MM.1S (cell line): ENCODE results near the gene UNC93B1.
A peak's percentile ranks its signal among the peaks of the same experiment; 100 is the strongest.

ENCODE experiments used
- DNase-seq: peaks from one replicate; pipeline ENCODE4 v3.0.0-alpha.2; 2015
- H2AFZ ChIP-seq: fragments of 300-600 bp; sonication (generic); 2 replicates; pipeline ENCODE4 v1.6.0; 2016; ENCODE audit warnings: antibody characterized with exemption, low read length
- H3F3A ChIP-seq: fragments of 300-600 bp; sonication (generic); 2 replicates; pipeline ENCODE4 v1.6.1; 2016; ENCODE audit warnings: mild to moderate bottlenecking, antibody characterized with exemption, low read length, moderate library complexity, mixed read lengths; ENCODE audit not compliant: insufficient read depth
- H3K27ac ChIP-seq: fragments of 300-600 bp; sonication (generic); 2 replicates; pipeline ENCODE4 v1.5.1; 2016; ENCODE audit warnings: mild to moderate bottlenecking, low read length
- H3K27me3 ChIP-seq: fragments of 300-600 bp; sonication (generic); replicated peaks from 2 replicates; pipeline ENCODE4 v1.6.0; 2016; ENCODE audit warnings: low read length; ENCODE audit not compliant: insufficient read depth
- H3K36me3 ChIP-seq: fragments of 300-600 bp; sonication (generic); replicated peaks from 2 replicates; pipeline ENCODE4 v1.6.1; 2016; ENCODE audit warnings: mild to moderate bottlenecking, low read length, mixed read lengths; ENCODE audit not compliant: insufficient read depth
- H3K4me1 ChIP-seq: fragments of 300-600 bp; sonication (generic); 2 replicates; pipeline ENCODE4 v1.6.1; 2016; ENCODE audit warnings: low read length, mixed read lengths
- H3K4me2 ChIP-seq: fragments of 300-600 bp; sonication (generic); 2 replicates; pipeline ENCODE4 v1.6.0; 2016; ENCODE audit warnings: low read depth, low read length
- H3K4me3 ChIP-seq: fragments of 300-600 bp; sonication (generic); 2 replicates; pipeline ENCODE4 v1.5.1; 2016; ENCODE audit warnings: low read length, mixed read lengths
- H3K79me2 ChIP-seq: fragments of 300-600 bp; sonication (generic); 2 replicates; pipeline ENCODE4 v1.6.1; 2016; ENCODE audit warnings: mixed run types, low read length, mixed read lengths
- H3K9ac ChIP-seq: fragments of 300-600 bp; sonication (generic); 2 replicates; pipeline ENCODE4 v1.6.1; 2016; ENCODE audit warnings: low read length, mixed read lengths
- H3K9me2 ChIP-seq: fragments of 300-600 bp; sonication (generic); replicated peaks from 2 replicates; pipeline ENCODE4 v1.6.1; 2016; ENCODE audit warnings: mild to moderate bottlenecking, low read length, mixed read lengths; ENCODE audit not compliant: insufficient read depth
- H3K9me3 ChIP-seq: fragments of 300-600 bp; sonication (generic); replicated peaks from 2 replicates; pipeline ENCODE4 v1.6.1; 2016; ENCODE audit warnings: mild to moderate bottlenecking, low read length, mixed read lengths; ENCODE audit not compliant: insufficient read depth
- H4K20me1 ChIP-seq: fragments of 300-600 bp; sonication (generic); 2 replicates; pipeline ENCODE4 v1.6.1; 2016; ENCODE audit warnings: mild to moderate bottlenecking, low read length, moderate library complexity, mixed read lengths; ENCODE audit not compliant: insufficient read depth
- EZH2 ChIP-seq: fragments of 300-600 bp; sonication (generic); optimal IDR thresholded peaks from 2 replicates; pipeline ENCODE3; 2017; ENCODE audit warnings: low read depth, mild to moderate bottlenecking, antibody characterized with exemption, low read length, mixed read lengths
- EZH2phosphoT487 ChIP-seq: fragments of 300-600 bp; sonication (generic); IDR thresholded peaks from 2 replicates; pipeline ENCODE4 v1.6.1; 2018; ENCODE audit warnings: antibody characterized with exemption, low read length
- TF ChIP-seq, protein P1 (sequence below): fragments of 300-600 bp; sonication (generic); IDR thresholded peaks from 2 replicates; pipeline ENCODE4 v1.5.1; 2016; ENCODE audit warnings: antibody characterized with exemption, low read length, mixed read lengths

Gene UNC93B1

DNA sequence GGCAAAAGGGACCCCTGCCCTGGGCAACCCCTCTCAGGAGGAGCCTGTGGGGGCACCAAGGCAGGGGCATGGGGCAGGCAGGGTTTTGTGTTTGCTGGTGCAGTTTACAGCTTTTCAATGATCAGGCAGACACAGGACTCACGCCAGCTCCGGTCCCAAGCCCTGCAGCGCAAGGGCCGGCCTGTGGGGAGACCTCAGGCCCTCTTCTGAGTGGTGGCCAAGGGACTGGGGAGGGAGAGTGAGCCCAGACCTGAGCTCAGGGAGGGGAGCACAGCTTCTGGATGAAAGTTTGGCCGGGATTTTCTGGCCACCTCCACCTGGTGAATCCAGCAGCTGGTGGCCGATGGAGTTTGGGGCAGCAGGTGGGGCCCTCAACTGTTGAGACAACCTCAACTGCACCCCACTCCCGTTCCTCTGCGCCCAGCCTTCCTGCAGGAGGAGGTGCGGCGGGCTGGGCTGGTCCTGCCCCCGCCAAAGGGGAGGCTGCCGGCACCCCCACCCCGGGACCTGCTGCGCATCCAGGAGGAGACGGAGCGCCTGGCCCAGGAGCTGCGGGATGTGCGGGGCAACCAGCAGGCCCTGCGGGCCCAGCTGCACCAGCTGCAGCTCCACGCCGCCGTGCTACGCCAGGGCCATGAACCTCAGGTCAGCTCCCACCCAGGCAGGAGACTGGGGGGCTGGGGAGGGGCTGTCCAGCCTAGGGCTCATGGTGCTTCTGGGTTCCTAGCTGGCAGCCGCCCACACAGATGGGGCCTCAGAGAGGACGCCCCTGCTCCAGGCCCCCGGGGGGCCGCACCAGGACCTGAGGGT lies 38.5 kb upstream of the UNC93B1 start:
- no peak for TF ChIP-seq EZH2
- no peak for TF ChIP-seq EZH2phosphoT487
- TF ChIP-seq, protein P1, sequence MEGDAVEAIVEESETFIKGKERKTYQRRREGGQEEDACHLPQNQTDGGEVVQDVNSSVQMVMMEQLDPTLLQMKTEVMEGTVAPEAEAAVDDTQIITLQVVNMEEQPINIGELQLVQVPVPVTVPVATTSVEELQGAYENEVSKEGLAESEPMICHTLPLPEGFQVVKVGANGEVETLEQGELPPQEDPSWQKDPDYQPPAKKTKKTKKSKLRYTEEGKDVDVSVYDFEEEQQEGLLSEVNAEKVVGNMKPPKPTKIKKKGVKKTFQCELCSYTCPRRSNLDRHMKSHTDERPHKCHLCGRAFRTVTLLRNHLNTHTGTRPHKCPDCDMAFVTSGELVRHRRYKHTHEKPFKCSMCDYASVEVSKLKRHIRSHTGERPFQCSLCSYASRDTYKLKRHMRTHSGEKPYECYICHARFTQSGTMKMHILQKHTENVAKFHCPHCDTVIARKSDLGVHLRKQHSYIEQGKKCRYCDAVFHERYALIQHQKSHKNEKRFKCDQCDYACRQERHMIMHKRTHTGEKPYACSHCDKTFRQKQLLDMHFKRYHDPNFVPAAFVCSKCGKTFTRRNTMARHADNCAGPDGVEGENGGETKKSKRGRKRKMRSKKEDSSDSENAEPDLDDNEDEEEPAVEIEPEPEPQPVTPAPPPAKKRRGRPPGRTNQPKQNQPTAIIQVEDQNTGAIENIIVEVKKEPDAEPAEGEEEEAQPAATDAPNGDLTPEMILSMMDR = no peak
- Histone ChIP-seq H3K4me1 (peaks cover 16% of the 10 kb centered on the region), H3K9ac (no peak overlapping the region), H4K20me1 (peaks cover 5% of the 10 kb centered on the region; the same call in 1 of the 2 replicates), H3K9me2 (no peaks in the 10 kb centered on the region), H3K36me3 (no peaks in the 10 kb centered on the region; the same call in 1 of the 2 replicates), H3F3A (peaks cover 20% of the 10 kb centered on the region; the same call in 1 of the 2 replicates), H3K27ac (no peak overlapping the region), H3K79me2 (peaks cover 69% of the 10 kb centered on the region), H3K4me3 (no peak overlapping the region), H3K4me2 (no peak overlapping the region), H3K27me3 (no peaks in the 10 kb centered on the region), H3K9me3 (no peaks in the 10 kb centered on the region), H2AFZ (no peak overlapping the region)
- DNase-seq = no peak

DNA sequence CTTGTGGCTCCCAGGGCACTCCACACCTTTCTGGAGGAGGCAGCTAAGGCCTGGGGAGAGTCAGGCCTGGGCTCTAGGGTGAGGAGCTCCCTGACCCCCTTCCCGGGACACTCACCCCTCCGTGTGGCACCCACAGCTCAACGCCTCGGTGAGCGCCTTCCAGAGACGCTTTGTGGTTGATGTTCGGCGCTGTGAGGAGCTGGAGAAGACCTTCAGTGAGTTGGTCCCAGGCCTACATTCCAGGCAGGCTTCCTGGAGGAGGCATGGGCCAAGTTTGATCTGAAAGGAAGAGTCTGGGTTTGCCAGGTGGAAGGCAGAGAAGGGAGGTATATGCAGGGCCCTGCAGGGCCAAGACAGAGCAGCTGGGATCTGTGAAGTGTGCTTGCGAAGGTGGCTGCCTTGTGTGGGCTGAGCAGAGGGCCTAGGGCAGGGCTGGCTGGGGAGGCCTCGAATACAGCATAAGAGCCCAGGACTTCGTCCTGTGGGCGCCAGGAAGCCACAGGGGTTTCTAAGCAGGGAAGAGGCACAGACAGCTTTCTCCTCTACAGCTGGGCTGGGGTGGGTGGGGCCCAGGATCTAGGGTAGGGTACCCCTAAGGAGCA lies 37.8 kb upstream of the UNC93B1 start:
- H4K20me1 ChIP-seq = peaks cover 5% of the 10 kb centered on the region; the same call in 1 of the 2 replicates
- H3K27me3 ChIP-seq = no peaks in the 10 kb centered on the region
- no peaks in the 10 kb centered on the region for H3K9me3 ChIP-seq
- H3F3A ChIP-seq = peaks cover 27% of the 10 kb centered on the region; the same call in 1 of the 2 replicates
- H3K79me2 ChIP-seq = peaks cover 69% of the 10 kb centered on the region
- no peak overlapping the region for H2AFZ ChIP-seq
- H3K4me1 ChIP-seq = peaks cover 16% of the 10 kb centered on the region
- no peak for DNase-seq
- no peak overlapping the region for H3K27ac ChIP-seq
- no peak overlapping the region for H3K9ac ChIP-seq
- no peaks in the 10 kb centered on the region for H3K9me2 ChIP-seq
- H3K4me2 ChIP-seq = peak overlapping the region; percentile 95; the same call in 1 of the 2 replicates
- TF ChIP-seq EZH2phosphoT487 = no peak
- TF ChIP-seq EZH2 = no peak
- TF ChIP-seq, protein P1 = no peak
- no peaks in the 10 kb centered on the region; the same call in 1 of the 2 replicates for H3K36me3 ChIP-seq
- H3K4me3 ChIP-seq = 0 out of 2 replicates have a peak overlapping the region, but pooled peaks have one; percentile 89

DNA sequence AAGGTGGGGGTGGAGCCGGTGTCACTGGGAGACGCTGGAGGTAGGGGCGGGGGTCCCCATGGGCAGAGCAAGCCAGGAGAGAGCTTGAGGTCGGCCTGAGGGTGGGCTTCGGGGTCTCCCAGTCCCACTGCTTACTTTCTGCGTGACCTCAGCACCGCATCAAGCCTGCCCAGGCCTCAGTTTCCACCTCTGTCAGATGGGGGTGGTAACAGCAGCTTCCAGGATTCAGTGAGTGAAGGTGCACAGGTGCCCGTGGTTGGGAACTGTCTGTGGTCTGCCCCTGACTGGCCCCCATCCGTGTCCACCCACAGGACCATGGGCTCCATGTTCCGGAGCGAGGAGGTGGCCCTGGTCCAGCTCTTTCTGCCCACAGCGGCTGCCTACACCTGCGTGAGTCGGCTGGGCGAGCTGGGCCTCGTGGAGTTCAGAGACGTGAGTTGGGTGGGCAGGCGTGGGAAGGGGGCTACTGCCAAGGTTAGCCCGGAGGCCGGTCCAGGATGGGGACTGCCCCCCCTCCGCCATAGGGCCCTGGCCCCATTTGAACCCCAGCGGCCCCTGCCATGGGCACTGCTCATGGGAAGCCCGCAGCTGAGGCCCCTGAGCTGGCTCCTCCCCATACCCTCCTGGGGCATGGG lies 37.2 kb upstream of the UNC93B1 start:
- H3K27ac ChIP-seq = peak overlapping the region; percentile 76; the same call in 1 of the 2 replicates
- H3F3A ChIP-seq = peaks cover 27% of the 10 kb centered on the region; the same call in 1 of the 2 replicates
- H3K9ac ChIP-seq = peak overlapping the region; percentile 84
- H3K4me3 ChIP-seq = peak overlapping the region; percentile 89
- no peaks in the 10 kb centered on the region; the same call in 1 of the 2 replicates for H3K36me3 ChIP-seq
- H2AFZ ChIP-seq = no peak overlapping the region
- DNase-seq = no peak
- peak overlapping the region; percentile 95 for H3K4me2 ChIP-seq
- no peaks in the 10 kb centered on the region for H3K9me3 ChIP-seq
- peaks cover 69% of the 10 kb centered on the region for H3K79me2 ChIP-seq
- TF ChIP-seq, protein P1 = no peak
- TF ChIP-seq EZH2phosphoT487 (no peak), EZH2 (no peak)
- peaks cover 5% of the 10 kb centered on the region; the same call in 1 of the 2 replicates for H4K20me1 ChIP-seq
- H3K27me3 ChIP-seq = no peaks in the 10 kb centered on the region
- H3K9me2 ChIP-seq = no peaks in the 10 kb centered on the region
- peaks cover 16% of the 10 kb centered on the region for H3K4me1 ChIP-seq
